Thyroid gland (tissue), 4 donors: ENCODE results near the gene SLC41A2.

Experiments used
- CTCF ChIP-seq, 6 experiments: fragments of 200-600 bp in 3 of 6; fragments of 450-650 bp in 3 of 6; sonication (generic) in 3 of 6; IDR thresholded peaks; one replicate each; pipeline ENCODE4 v1.5.1; 2016 to 2019; ENCODE audit warnings: antibody characterized with exemption in 6 of 6, mild to moderate bottlenecking in 2 of 6, inconsistent platforms in 1 of 6, moderate library complexity in 1 of 6
- POLR2A ChIP-seq, 2 donors: fragments of 450-650 bp; IDR thresholded peaks; one replicate each; pipeline ENCODE4 v1.6.1; 2017; ENCODE audit warnings: antibody characterized with exemption in 2 of 2, mild to moderate bottlenecking in 2 of 2, moderate library complexity in 1 of 2

- TF ChIP-seq CTCF (IDR thresholded peaks at IDR 0.05) (no peak), POLR2A (IDR thresholded peaks at IDR 0.05) (no peak)
These were observed 36.8 kb downstream of the SLC41A2 start for GRCh38 chr12:104921340-104921739.
